Gastroesophageal sphincter (tissue), 4 donors: Measurements from ENCODE around the gene CD96. TPM values are rescaled to one million over a fixed set of nuclear protein-coding genes. Genes with fewer than 3 reads are reported as not detected.
"Not testable (repeated sequence)": the region's sequence is repeated elsewhere in the genome, so short reads cannot be mapped to it uniquely, and the experiment has no call there.

Experiments
- ATAC-seq: fragments of 150-250 bp; one replicate; pipeline ENCODE4 v1.9.1; 2016; ENCODE audit warnings: mild to moderate bottlenecking, moderate library complexity
- H3K27ac ChIP-seq, 4 donors: fragments of 200-600 bp; sonication (generic) in 3 of 4; 1 replicate in 3 of 4; 2 replicates in 1 of 4; pipeline ENCODE4 v1.5.1; 2016 to 2019
- H3K27me3 ChIP-seq: fragments of 200-600 bp; sonication (generic); one replicate; pipeline ENCODE4 v1.5.1; 2019
- H3K36me3 ChIP-seq, 2 donors: fragments of 200-600 bp; sonication (generic); one replicate each; pipeline ENCODE4 v1.5.1; 2019; ENCODE audit warnings: control low read depth in 1 of 2
- H3K4me1 ChIP-seq, 3 donors: fragments of 200-600 bp; sonication (generic); 1 replicate in 2 of 3; 2 replicates in 1 of 3; pipeline ENCODE4 v1.5.1; 2016 to 2019; ENCODE audit warnings: control low read depth in 2 of 3
- H3K4me3 ChIP-seq, 2 donors: fragments of 200-600 bp; sonication (generic); one replicate each; pipeline ENCODE4 v1.5.1; 2019; ENCODE audit warnings: mild to moderate bottlenecking in 1 of 2, moderate library complexity in 1 of 2
- H3K9me3 ChIP-seq, 3 donors: fragments of 200-600 bp; sonication (generic); one replicate each; pipeline ENCODE4 v1.5.1; 2017 to 2019; ENCODE audit warnings: control low read depth in 2 of 3
- CTCF ChIP-seq, 4 experiments: fragments of 200-600 bp in 2 of 4; fragments of 450-650 bp in 2 of 4; sonication (generic) in 1 of 4; IDR thresholded peaks; one replicate each; pipeline ENCODE4 v1.5.1; 2017 to 2019; ENCODE audit warnings: antibody characterized with exemption in 4 of 4, mild to moderate bottlenecking in 2 of 4, moderate library complexity in 2 of 4
- EP300 ChIP-seq: sonication (generic); formaldehyde crosslinking; IDR thresholded peaks from one replicate; pipeline ENCODE4 v1.6.1; 2017; ENCODE audit warnings: antibody characterized with exemption, mild to moderate bottlenecking
- POLR2A ChIP-seq, 2 donors: fragments of 450-650 bp; IDR thresholded peaks; one replicate each; pipeline ENCODE4 v1.6.1; 2017; ENCODE audit warnings: antibody characterized with exemption in 2 of 2, mild to moderate bottlenecking in 2 of 2, moderate library complexity in 1 of 2
- POLR2AphosphoS5 ChIP-seq: sonication (generic); formaldehyde crosslinking; IDR thresholded peaks from one replicate; pipeline ENCODE4 v1.6.1; 2017; ENCODE audit warnings: antibody characterized with exemption
- WGBS, 2 donors: methylation state at CpG; one replicate each; pipeline ENCODE4 v1.1.5; 2018; ENCODE audit warnings: low coverage in 1 of 2; 5-methylcytosine and 5-hydroxymethylcytosine counted together
- total RNA-seq, 4 donors: library from RNA; depleted of rRNA; stranded (reverse); fragments of >200 nt; gene quantifications; one replicate each; pipeline ENCODE4 v1.1.0, GENCODE V29; 2016

The CD96 gene
- total RNA-seq, 4 donors from 2014 or later, result 0.19 to 1.2 (median 1.0) TPM

DNA sequence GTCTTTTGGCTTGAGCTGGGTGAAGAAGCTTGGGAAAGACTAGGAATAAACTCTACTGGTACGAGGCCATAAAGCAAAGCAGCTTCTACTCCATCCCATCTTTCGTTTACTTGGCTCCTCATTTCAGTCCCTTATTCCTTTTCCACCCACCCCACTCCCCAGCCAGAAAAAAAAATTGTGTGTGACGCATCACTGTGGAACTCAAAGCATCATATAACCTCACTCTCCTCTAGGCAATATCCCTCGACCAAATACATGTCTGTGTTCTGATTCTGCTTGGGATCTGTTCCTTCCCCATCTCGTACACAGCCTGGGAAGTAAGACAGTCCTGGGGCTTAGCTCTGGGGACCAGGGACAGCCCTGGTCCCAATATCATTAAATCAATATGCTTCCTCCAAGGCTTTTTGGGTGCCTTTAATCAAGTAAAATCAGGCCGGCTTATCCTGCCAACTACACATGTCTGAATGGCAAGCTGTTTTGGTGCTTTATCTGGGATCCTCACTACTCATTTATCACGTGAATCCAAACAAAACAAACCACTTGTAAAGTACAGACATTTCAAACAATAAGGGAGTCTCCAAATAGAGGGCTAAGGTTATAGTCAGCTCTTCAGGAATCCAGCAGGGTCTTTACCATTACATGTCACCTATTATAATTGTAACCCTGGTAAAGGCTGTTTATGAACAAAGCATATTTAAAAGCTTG, 128.1 kb downstream of the CD96 start:
- H3K4me1 ChIP-seq, result peaks cover 0 to 12% (median 0%) of the 10 kb centered on the region in 3 donors
- no peak for ATAC-seq
- 68 to 74% methylated on average over 6 to 7 of the region's 7 CpGs for WGBS, 2 donors

GRCh38 chr3:111672461-111672860, 130.5 kb downstream of the CD96 start:
- not testable (repeated sequence) for H3K4me3 ChIP-seq, H3K36me3 ChIP-seq, H3K27me3 ChIP-seq, H3K9me3 ChIP-seq, ATAC-seq, H3K27ac ChIP-seq
- peaks cover 0 to 16% (median 0%) of the 10 kb centered on the region in 3 donors for H3K4me1 ChIP-seq
- WGBS, 2 donors, result 66 to 80% methylated on average over 2 to 3 of the region's 6 CpGs

More for the DNA sequence above, 128.1 kb downstream of the CD96 start:
- TF ChIP-seq POLR2AphosphoS5, result no peak
- TF ChIP-seq CTCF (IDR thresholded peaks at IDR 0.05), result no peak
- no peak for TF ChIP-seq POLR2A (IDR thresholded peaks at IDR 0.05)
- no peak for TF ChIP-seq EP300
- H3K4me3 ChIP-seq, result no peak overlapping the region
- H3K27me3 ChIP-seq, result no peaks in the 10 kb centered on the region
- H3K36me3 ChIP-seq, result no peaks in the 10 kb centered on the region
- H3K9me3 ChIP-seq, result no peaks in the 10 kb centered on the region
- H3K27ac ChIP-seq, result no peak overlapping the region

GRCh38 chr3:111675846-111676210, 133.8 kb downstream of the CD96 start:
- Histone ChIP-seq H3K27ac (no peak overlapping the region), H3K9me3 (no peaks in the 10 kb centered on the region), H3K36me3 (no peaks in the 10 kb centered on the region), H3K27me3 (no peaks in the 10 kb centered on the region), H3K4me1 (peaks cover 0 to 16% (median 0%) of the 10 kb centered on the region in 3 donors), H3K4me3 (no peak overlapping the region)
- WGBS, 2 donors, result 33% methylated on average over 1 of the region's 1 CpG; no CpG with 5 or more reads in 1 of the 2 donors
- no peak for TF ChIP-seq POLR2AphosphoS5
- TF ChIP-seq POLR2A (IDR thresholded peaks at IDR 0.05), result no peak
- no peak for TF ChIP-seq CTCF (IDR thresholded peaks at IDR 0.05)
- no peak for TF ChIP-seq EP300
- ATAC-seq, result no peak

- no peak overlapping the region for H3K4me3 ChIP-seq
Observed at GRCh38 chr3:111676211-111677006, 134.4 kb downstream of the CD96 start.

DNA sequence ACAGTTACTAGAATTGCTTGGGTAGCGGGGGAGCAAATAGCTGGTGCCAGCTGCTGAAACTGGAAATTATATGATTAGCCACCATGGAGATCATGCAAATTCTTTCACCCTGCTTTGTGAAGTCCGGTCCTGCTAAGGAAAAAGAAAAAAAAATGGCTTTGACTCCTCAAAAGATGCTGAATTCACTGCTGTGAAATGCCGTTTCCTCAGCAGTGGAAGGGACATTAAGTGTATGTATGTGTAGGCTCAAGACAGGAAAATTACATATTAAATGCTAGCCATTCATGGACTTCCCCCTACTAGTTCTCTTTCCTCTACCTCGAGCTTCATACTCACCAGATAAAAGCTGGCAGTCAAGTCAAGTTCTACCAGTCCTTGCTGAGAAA, 135.0 kb downstream of the CD96 start:
- Histone ChIP-seq H3K4me1 (peaks cover 0 to 16% (median 0%) of the 10 kb centered on the region in 3 donors), H3K4me3 (no peak overlapping the region), H3K36me3 (no peaks in the 10 kb centered on the region), H3K9me3 (no peaks in the 10 kb centered on the region), H3K27me3 (no peaks in the 10 kb centered on the region), H3K27ac (no peak overlapping the region)
- TF ChIP-seq POLR2AphosphoS5 (no peak), POLR2A (IDR thresholded peaks at IDR 0.05) (no peak), CTCF (IDR thresholded peaks at IDR 0.05) (no peak), EP300 (no peak)
- 76 to 92% methylated on average over 4 of the region's 4 CpGs for WGBS, 2 donors
- no peak for ATAC-seq

More at GRCh38 chr3:111676211-111677006, 134.4 kb downstream of the CD96 start:
- no peaks in the 10 kb centered on the region for H3K27me3 ChIP-seq
- WGBS, 2 donors, result 70 to 80% methylated on average over 6 to 8 of the region's 8 CpGs
- no peaks in the 10 kb centered on the region for H3K36me3 ChIP-seq
- TF ChIP-seq POLR2AphosphoS5, result no peak
- no peak for TF ChIP-seq POLR2A (IDR thresholded peaks at IDR 0.05)
- no peak for TF ChIP-seq CTCF (IDR thresholded peaks at IDR 0.05)
- TF ChIP-seq EP300, result no peak
- H3K4me1 ChIP-seq, result peaks cover 0 to 16% (median 0%) of the 10 kb centered on the region in 3 donors
- no peaks in the 10 kb centered on the region for H3K9me3 ChIP-seq
- no peak overlapping the region for H3K27ac ChIP-seq
- ATAC-seq, result no peak
